Osteocyte (in vitro differentiated cells): ENCODE measurements around the gene NSUN4. TPM values are rescaled to one million over a fixed set of nuclear protein-coding genes. Genes with fewer than 3 reads are reported as not detected.

Experiments
- DNase-seq: peaks from one replicate; pipeline ENCODE4 v3.0.0; 2021; ENCODE audit warnings: mixed read lengths; ENCODE audit not compliant: unreplicated experiment; ENCODE audit errors: extremely low spot score
- H3K27ac Mint-ChIP-seq: one replicate; pipeline ENCODE4 v1.8.0; 2021; ENCODE audit warnings: mild to moderate bottlenecking, mixed read lengths; ENCODE audit not compliant: unreplicated experiment
- H3K27me3 Mint-ChIP-seq: one replicate; pipeline ENCODE4 v1.8.0; 2021; ENCODE audit warnings: mixed read lengths; ENCODE audit not compliant: unreplicated experiment
- H3K36me3 Mint-ChIP-seq: one replicate; pipeline ENCODE4 v1.8.0; 2021; ENCODE audit warnings: mixed read lengths; ENCODE audit not compliant: unreplicated experiment
- H3K4me1 Mint-ChIP-seq: one replicate; pipeline ENCODE4 v1.8.0; 2021; ENCODE audit warnings: mixed read lengths; ENCODE audit not compliant: unreplicated experiment
- H3K4me3 Mint-ChIP-seq: one replicate; pipeline ENCODE4 v1.8.0; 2021; ENCODE audit warnings: mild to moderate bottlenecking, moderate library complexity, mixed read lengths; ENCODE audit not compliant: unreplicated experiment
- H3K9me3 Mint-ChIP-seq: one replicate; pipeline ENCODE4 v1.8.0; 2021; ENCODE audit warnings: mixed read lengths; ENCODE audit not compliant: unreplicated experiment
- CTCF ChIP-seq: fragments of 200-600 bp; sonication (generic); IDR thresholded peaks from 2 replicates; pipeline ENCODE4 v1.5.0; 2021; ENCODE audit warnings: antibody characterized with exemption, mild to moderate bottlenecking, moderate library complexity
- total RNA-seq: library from RNA; stranded (reverse); gene quantifications from 2 replicates; pipeline ENCODE4 v1.2.1, GENCODE V29; 2021

Gene NSUN4
- total RNA-seq, 1 donor from 2014 or later: 21.6 TPM

- TF ChIP-seq CTCF: no peak
- H3K9me3 Mint-ChIP-seq: no peaks in the 10 kb centered on the region
- no peak overlapping the region for H3K4me3 Mint-ChIP-seq
- no peak for DNase-seq
- no peaks in the 10 kb centered on the region for H3K36me3 Mint-ChIP-seq
- no peaks in the 10 kb centered on the region for H3K27me3 Mint-ChIP-seq
- H3K4me1 Mint-ChIP-seq: peaks cover 10% of the 10 kb centered on the region
- no peak overlapping the region for H3K27ac Mint-ChIP-seq
Measured at GRCh38 chr1:46410156-46411009, 69.8 kb downstream of the NSUN4 start.

GRCh38 chr1:46411010-46411405, 70.4 kb downstream of the NSUN4 start:
- no peak for DNase-seq
- H3K27me3 Mint-ChIP-seq: no peaks in the 10 kb centered on the region
- peaks cover 10% of the 10 kb centered on the region for H3K4me1 Mint-ChIP-seq
- no peaks in the 10 kb centered on the region for H3K36me3 Mint-ChIP-seq
- H3K27ac Mint-ChIP-seq: no peak overlapping the region
- H3K4me3 Mint-ChIP-seq: no peak overlapping the region
- TF ChIP-seq CTCF: no peak
- H3K9me3 Mint-ChIP-seq: no peaks in the 10 kb centered on the region

Other genes starting within 250 kb of the NSUN4 start
- gene PIK3R3, start 208.2 kb upstream of the NSUN4 start, total RNA-seq: 33.2 and 33.9 TPM in 2 replicates
- 0.68 and 0.91 TPM in 2 replicates for gene TSPAN1, start 165.7 kb upstream of the NSUN4 start, total RNA-seq
- not detected in 2 replicates for gene P3R3URF, start 164.3 kb upstream of the NSUN4 start, total RNA-seq
- 76.8 and 88.9 TPM in 2 replicates for gene POMGNT1, start 142.4 kb upstream of the NSUN4 start, total RNA-seq
- gene LURAP1, start 137.5 kb upstream of the NSUN4 start, total RNA-seq: 4.8 and 5.0 TPM in 2 replicates
- gene RAD54L, start 93.0 kb upstream of the NSUN4 start, total RNA-seq: 4.2 and 5.4 TPM in 2 replicates
- gene LRRC41, start 37.2 kb upstream of the NSUN4 start, total RNA-seq: 90.7 and 93.4 TPM in 2 replicates
- gene UQCRH, start 37.1 kb upstream of the NSUN4 start, total RNA-seq: 200 and 228 TPM in 2 replicates
- 12.2 and 15.3 TPM in 2 replicates for gene FAAH, start 53.5 kb downstream of the NSUN4 start, total RNA-seq
- not detected in 2 replicates for gene DMBX1, start 149.0 kb downstream of the NSUN4 start, total RNA-seq
- not detected in 2 replicates for gene KNCN, start 210.8 kb downstream of the NSUN4 start, total RNA-seq